Measurements from ENCODE around the gene GABBR2. TPM values are rescaled to one million over a fixed set of nuclear protein-coding genes. Genes with fewer than 3 reads are reported as not detected.
"Not testable (repeated sequence)": the region's sequence is repeated elsewhere in the genome, so short reads cannot be mapped to it uniquely, and the experiment has no call there.

GABBR2 gene
- total and polyA plus RNA-seq, 4 experiments from 2014 or later = not detected

GRCh38 chr9:98594546-98595160 lies 114.1 kb downstream of the GABBR2 start:
- Histone ChIP-seq H3K36me3 (ENCODE audit: insufficient read depth, low read length) (no peaks in the 10 kb centered on the region), H3K27me3 (ENCODE audit: insufficient read depth, low read length) (no peaks in the 10 kb centered on the region), H3K4me3 (ENCODE audit: low read length in 2 of 2) (no peak overlapping the region), H3K9me3 (ENCODE audit: control insufficient read depth in 1 of 2, low read length in 2 of 2) (no peaks in the 10 kb centered on the region), H3K4me1 (ENCODE audit: insufficient read depth, low read length) (no peaks in the 10 kb centered on the region), H3K27ac (ENCODE audit: low read depth, low read length) (no peak overlapping the region)
- Mint-ChIP-seq H3K4me1 (no peaks in the 10 kb centered on the region), H3K36me3 (no peaks in the 10 kb centered on the region), H3K4me3 (no peak overlapping the region), H3K9me3 (no peaks in the 10 kb centered on the region), H3K27me3 (peaks cover 0 to 13% of the 10 kb centered on the region in 2 donors), H3K27ac (no peak overlapping the region)
- intact Hi-C loops (cut with micrococcal nuclease) = no loop called here
- ChIA-PET CTCF (ENCODE audit: partially characterized antibody) (no interaction called here), POLR2A (ENCODE audit: partially characterized antibody) (no interaction called here)
- DNase-seq = no peak

DNA sequence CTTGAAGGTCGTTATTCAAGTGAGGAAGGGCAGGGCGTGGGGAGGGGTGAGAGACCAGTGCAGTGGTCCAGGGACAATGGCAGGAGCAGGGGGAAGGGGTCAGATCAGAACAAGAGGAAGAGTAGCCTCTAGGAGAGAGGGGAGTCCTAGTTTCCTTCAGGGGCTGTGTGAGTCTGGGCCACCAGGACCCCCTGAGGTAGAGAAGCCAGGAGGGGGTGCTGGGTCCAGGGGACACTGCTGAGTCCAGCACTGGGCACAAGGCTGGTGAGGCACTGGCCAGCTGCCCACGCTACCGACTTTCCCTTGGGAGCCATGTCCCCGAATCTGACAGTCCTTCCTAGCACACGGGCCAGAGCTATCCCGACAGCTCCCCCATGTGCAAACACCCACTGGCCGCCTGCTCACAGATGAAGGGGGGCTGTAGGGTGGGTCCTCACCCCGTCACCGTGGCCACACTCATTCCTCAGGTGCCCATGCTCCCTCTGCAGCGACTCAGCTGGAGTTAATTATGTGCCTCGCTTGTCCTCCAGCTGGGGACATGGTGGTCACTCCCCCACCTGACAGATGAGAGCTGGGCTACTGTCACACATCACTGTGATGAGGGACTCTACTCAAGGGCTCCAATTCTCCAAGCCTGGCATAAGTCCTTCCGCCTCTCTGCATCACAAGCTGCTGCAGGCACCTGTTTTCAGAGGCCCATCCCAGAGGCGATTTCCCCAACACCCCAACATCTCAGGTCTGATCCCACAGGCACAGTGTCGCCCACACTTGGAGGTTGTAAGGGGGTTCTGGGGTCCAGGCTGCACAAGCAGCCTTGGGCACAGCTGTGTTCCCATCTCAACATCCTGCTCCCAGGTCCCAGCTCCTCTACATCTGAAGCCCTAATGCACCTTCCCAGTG lies 115.1 kb downstream of the GABBR2 start:
- no peaks in the 10 kb centered on the region for H3K9me3 ChIP-seq (ENCODE audit: control insufficient read depth in 1 of 2, low read length in 2 of 2)
- intact Hi-C loops (cut with micrococcal nuclease) = no loop called here
- no peak overlapping the region for H3K27ac ChIP-seq (ENCODE audit: low read depth, low read length)
- H3K4me3 ChIP-seq (ENCODE audit: low read length in 2 of 2) = no peak overlapping the region
- DNase-seq = no peak
- Mint-ChIP-seq H3K27me3 (peaks cover 4 to 16% of the 10 kb centered on the region in 2 donors), H3K27ac (no peak overlapping the region), H3K4me3 (no peak overlapping the region), H3K4me1 (no peaks in the 10 kb centered on the region), H3K36me3 (no peaks in the 10 kb centered on the region), H3K9me3 (no peaks in the 10 kb centered on the region)
- no peaks in the 10 kb centered on the region for H3K27me3 ChIP-seq (ENCODE audit: insufficient read depth, low read length)
- POLR2A ChIA-PET (ENCODE audit: partially characterized antibody) = no interaction called here
- no peaks in the 10 kb centered on the region for H3K36me3 ChIP-seq (ENCODE audit: insufficient read depth, low read length)
- CTCF ChIA-PET (ENCODE audit: partially characterized antibody) = no interaction called here
- H3K4me1 ChIP-seq (ENCODE audit: insufficient read depth, low read length) = no peaks in the 10 kb centered on the region

DNA sequence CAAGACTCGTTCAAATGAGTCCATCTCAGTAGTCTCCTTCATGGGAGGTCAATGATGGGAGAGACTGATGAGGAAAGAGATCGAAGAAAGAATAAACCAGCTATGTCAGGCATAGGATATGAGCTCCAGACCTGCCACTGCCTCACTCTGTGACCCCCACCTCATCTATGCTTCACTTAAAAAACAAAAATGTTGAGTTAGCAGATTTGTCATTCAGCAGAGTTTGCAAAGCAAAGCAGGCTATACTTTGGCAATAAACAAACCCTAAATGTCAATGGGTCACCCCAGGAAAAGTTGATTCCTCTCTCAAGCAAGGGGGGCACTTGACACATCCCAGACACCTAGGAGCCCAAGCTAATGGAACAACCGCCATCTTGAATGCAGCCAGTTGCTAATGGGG lies 117.0 kb downstream of the GABBR2 start:
- H3K36me3 ChIP-seq (ENCODE audit: insufficient read depth, low read length) = no peaks in the 10 kb centered on the region
- Mint-ChIP-seq H3K4me3 (no peak overlapping the region), H3K27ac (no peak overlapping the region), H3K27me3 (peaks cover 8 to 13% of the 10 kb centered on the region in 2 donors), H3K9me3 (peaks cover 0 to under 1% (median 0%) of the 10 kb centered on the region in 8 donors), H3K36me3 (no peaks in the 10 kb centered on the region), H3K4me1 (no peaks in the 10 kb centered on the region)
- H3K27me3 ChIP-seq (ENCODE audit: insufficient read depth, low read length) = peaks cover 3% of the 10 kb centered on the region
- CTCF ChIA-PET (ENCODE audit: partially characterized antibody) = no interaction called here
- no peak overlapping the region for H3K27ac ChIP-seq (ENCODE audit: low read depth, low read length)
- intact Hi-C loops (cut with micrococcal nuclease) = no loop called here
- no peak for DNase-seq
- H3K4me1 ChIP-seq (ENCODE audit: insufficient read depth, low read length) = no peaks in the 10 kb centered on the region
- H3K9me3 ChIP-seq (ENCODE audit: control insufficient read depth in 1 of 2, low read length in 2 of 2) = no peaks in the 10 kb centered on the region
- POLR2A ChIA-PET (ENCODE audit: partially characterized antibody) = no interaction called here
- no peak overlapping the region for H3K4me3 ChIP-seq (ENCODE audit: low read length in 2 of 2)

GRCh38 chr9:98590101-98590500 lies 118.6 kb downstream of the GABBR2 start:
- no peaks in the 10 kb centered on the region for H3K36me3 ChIP-seq (ENCODE audit: insufficient read depth, low read length)
- CTCF ChIA-PET (ENCODE audit: partially characterized antibody) = no interaction called here
- intact Hi-C loops (cut with micrococcal nuclease) = no loop called here
- H3K36me3 Mint-ChIP-seq = no peaks in the 10 kb centered on the region
- no peaks in the 10 kb centered on the region for H3K9me3 ChIP-seq (ENCODE audit: control insufficient read depth in 1 of 2, low read length in 2 of 2)
- no peak for DNase-seq
- H3K27me3 Mint-ChIP-seq = peaks cover 8 to 15% of the 10 kb centered on the region in 2 donors
- POLR2A ChIA-PET (ENCODE audit: partially characterized antibody) = no interaction called here
- H3K4me3 Mint-ChIP-seq = no peak overlapping the region
- no peak overlapping the region for H3K27ac ChIP-seq (ENCODE audit: low read depth, low read length)
- H3K27ac Mint-ChIP-seq = no peak overlapping the region
- H3K4me1 Mint-ChIP-seq = no peaks in the 10 kb centered on the region
- peaks cover 3% of the 10 kb centered on the region for H3K27me3 ChIP-seq (ENCODE audit: insufficient read depth, low read length)
- H3K9me3 Mint-ChIP-seq = peaks cover 0 to 2% (median 0%) of the 10 kb centered on the region in 8 donors
- H3K4me3 ChIP-seq (ENCODE audit: low read length in 2 of 2) = no peak overlapping the region
- H3K4me1 ChIP-seq (ENCODE audit: insufficient read depth, low read length) = no peaks in the 10 kb centered on the region

- Histone ChIP-seq H3K9me3 (ENCODE audit: control insufficient read depth in 1 of 2, low read length in 2 of 2) (no peaks in the 10 kb centered on the region), H3K27me3 (ENCODE audit: insufficient read depth, low read length) (peaks cover 3% of the 10 kb centered on the region), H3K36me3 (ENCODE audit: insufficient read depth, low read length) (no peaks in the 10 kb centered on the region), H3K4me3 (ENCODE audit: low read length in 2 of 2) (no peak overlapping the region), H3K27ac (ENCODE audit: low read depth, low read length) (no peak overlapping the region), H3K4me1 (ENCODE audit: insufficient read depth, low read length) (no peaks in the 10 kb centered on the region)
- Mint-ChIP-seq H3K4me1 (no peaks in the 10 kb centered on the region), H3K4me3 (no peak overlapping the region), H3K27ac (no peak overlapping the region), H3K36me3 (no peaks in the 10 kb centered on the region), H3K9me3 (peaks cover 0 to 3% (median 0%) of the 10 kb centered on the region in 8 donors), H3K27me3 (peaks cover 8 to 15% of the 10 kb centered on the region in 2 donors)
- POLR2A ChIA-PET (ENCODE audit: partially characterized antibody) = no interaction called here
- intact Hi-C loops (cut with micrococcal nuclease) = no loop called here
- no peak for DNase-seq
- CTCF ChIA-PET (ENCODE audit: partially characterized antibody) = no interaction called here
Measured at GRCh38 chr9:98589102-98589501, 119.6 kb downstream of the GABBR2 start.

- H3K27ac Mint-ChIP-seq; H3K4me1 Mint-ChIP-seq; H3K9me3 ChIP-seq (ENCODE audit: control insufficient read depth in 1 of 2, low read length in 2 of 2); intact Hi-C loops (cut with micrococcal nuclease); DNase-seq; H3K27me3 Mint-ChIP-seq; POLR2A ChIA-PET (ENCODE audit: partially characterized antibody); H3K9me3 Mint-ChIP-seq; H3K27me3 ChIP-seq (ENCODE audit: insufficient read depth, low read length); H3K4me3 Mint-ChIP-seq; H3K36me3 ChIP-seq (ENCODE audit: insufficient read depth, low read length); CTCF ChIA-PET (ENCODE audit: partially characterized antibody); H3K4me1 ChIP-seq (ENCODE audit: insufficient read depth, low read length); H3K4me3 ChIP-seq (ENCODE audit: low read length in 2 of 2); H3K27ac ChIP-seq (ENCODE audit: low read depth, low read length); H3K36me3 Mint-ChIP-seq: not testable (repeated sequence)
Measured at GRCh38 chr9:98584853-98585438, 123.8 kb downstream of the GABBR2 start.

GRCh38 chr9:98584059-98584458 lies 124.7 kb downstream of the GABBR2 start:
- Histone ChIP-seq H3K27ac (ENCODE audit: low read depth, low read length) (no peak overlapping the region), H3K27me3 (ENCODE audit: insufficient read depth, low read length) (peaks cover 3% of the 10 kb centered on the region), H3K4me3 (ENCODE audit: low read length in 2 of 2) (no peak overlapping the region), H3K36me3 (ENCODE audit: insufficient read depth, low read length) (no peaks in the 10 kb centered on the region), H3K9me3 (ENCODE audit: control insufficient read depth in 1 of 2, low read length in 2 of 2) (no peaks in the 10 kb centered on the region), H3K4me1 (ENCODE audit: insufficient read depth, low read length) (no peaks in the 10 kb centered on the region)
- DNase-seq = no peak
- Mint-ChIP-seq H3K4me3 (no peak overlapping the region), H3K36me3 (no peaks in the 10 kb centered on the region), H3K27me3 (peaks cover 4 to 7% of the 10 kb centered on the region in 2 donors), H3K9me3 (peaks cover 0 to 3% (median 0%) of the 10 kb centered on the region in 8 donors), H3K4me1 (no peaks in the 10 kb centered on the region), H3K27ac (no peak overlapping the region)
- POLR2A ChIA-PET (ENCODE audit: partially characterized antibody) = no interaction called here
- intact Hi-C loops (cut with micrococcal nuclease) = no loop called here
- CTCF ChIA-PET (ENCODE audit: partially characterized antibody) = no interaction called here

All from CD4-positive, alpha-beta memory T cell (primary cell).